HCT116 (cell line): Measurements from ENCODE around the gene GSTA4. TPM values are rescaled to one million over a fixed set of nuclear protein-coding genes. Genes with fewer than 3 reads are reported as not detected.

Source experiments
- ATAC-seq: fragments of 200-7000 bp; cut with Tn5 transposase; 2 replicates; pipeline ENCODE4 v1.9.1; 2020; ENCODE audit warnings: mild to moderate bottlenecking, moderate library complexity
- BruUV-seq: library from RNA; stranded (reverse); fragments of 400-500 nt; replicated peaks from 2 replicates; lab custom pipeline; 2021; lab: Mats Ljungman, UMichigan
- CTCF ChIA-PET: fragments of 300-600 bp; sonication (Branson Sonifier 250); formaldehyde crosslinking; loops from one replicate; lab custom pipeline; 2021; ENCODE audit warnings: antibody characterized with exemption; lab: Charles Lee
- POLR2A ChIA-PET: fragments of 300-600, 350-600 bp; sonication (Branson Sonifier 250); formaldehyde crosslinking; loops from one replicate; lab custom pipeline; 2021; ENCODE audit warnings: antibody characterized with exemption; lab: Charles Lee
- RAD21 ChIA-PET, 2 experiments: fragments of 300-600 bp; sonication (Branson Sonifier 250); formaldehyde crosslinking; loops; one replicate each; lab custom pipeline; 2023; ENCODE audit warnings: low total read pairs in 2 of 2; ENCODE audit not compliant: uncharacterized antibody in 2 of 2, unreplicated experiment in 2 of 2, low non-redundant PET in 1 of 2; lab: Charles Lee
- DNase-seq: peaks from one replicate; pipeline ENCODE4 v3.0.0-alpha.2; 2010; ENCODE audit warnings: low read depth, low spot score
- H2AFZ ChIP-seq: fragments of 200-600 bp; shearing (Covaris generic), sonication (generic); 2 replicates; pipeline ENCODE4 v1.6.1; 2017; ENCODE audit warnings: low read depth, mixed run types, mixed read lengths, antibody characterized with exemption, low read length; ENCODE audit not compliant: poor library complexity, severe bottlenecking
- H3K27ac ChIP-seq: 2 replicates; pipeline ENCODE4 v1.5.1; 2012; ENCODE audit warnings: low read depth, low read length
- H3K27me3 ChIP-seq: fragments of 200-600 bp; sonication (generic); 2 replicates; pipeline ENCODE4 v1.6.1; 2016; ENCODE audit warnings: mixed run types, low read length, mixed read lengths; ENCODE audit not compliant: insufficient read depth
- H3K36me3 ChIP-seq, 2 experiments: fragments of 200-500 bp in 1 of 2; fragments of 200-600 bp in 1 of 2; sonication (Bioruptor generic) in 1 of 2; sonication (generic) in 1 of 2; 2 replicates each; pipeline versions ENCODE4 v1.5.1 to v1.6.1; 2014 to 2016; ENCODE audit warnings: low read length in 2 of 2, inconsistent platforms in 1 of 2, mixed read lengths in 1 of 2, mixed run types in 1 of 2; ENCODE audit not compliant: insufficient read depth in 2 of 2, control insufficient read depth in 1 of 2
- H3K4me1 ChIP-seq, 2 experiments: fragments of 200-600 bp in 1 of 2; sonication (generic) in 1 of 2; 2 replicates each; pipeline versions ENCODE4 v1.5.1 to v1.6.1; 2012 to 2017; ENCODE audit warnings: low read length in 2 of 2, inconsistent platforms in 1 of 2, mild to moderate bottlenecking in 1 of 2, mixed read lengths in 1 of 2, mixed run types in 1 of 2, moderate library complexity in 1 of 2; ENCODE audit not compliant: insufficient read depth in 2 of 2, control insufficient read depth in 1 of 2
- H3K4me2 ChIP-seq: fragments of 200-600 bp; sonication (generic); 2 replicates; pipeline ENCODE4 v1.6.1; 2017; ENCODE audit warnings: mixed run types, low read length, mixed read lengths
- H3K4me3 ChIP-seq, 2 experiments: fragments of 200-600 bp in 1 of 2; sonication (generic) in 1 of 2; replicated peaks in 1 of 2; 2 replicates each; pipeline ENCODE4 v1.5.1; 2011 to 2016; ENCODE audit warnings: low read length in 2 of 2, control low read depth in 1 of 2, low read depth in 1 of 2, mild to moderate bottlenecking in 1 of 2, mixed read lengths in 1 of 2, mixed run types in 1 of 2
- H3K79me2 ChIP-seq: fragments of 200-600 bp; sonication (generic); 2 replicates; pipeline ENCODE4 v1.6.1; 2017; ENCODE audit warnings: mild to moderate bottlenecking, mixed run types, low read length, moderate library complexity, mixed read lengths; ENCODE audit not compliant: insufficient read depth
- H3K9ac ChIP-seq: fragments of 200-600 bp; sonication (generic); 2 replicates; pipeline ENCODE4 v1.6.1; 2016; ENCODE audit warnings: low read length, mixed read lengths
- H3K9me2 ChIP-seq: fragments of 200-600 bp; sonication (generic), shearing (Covaris generic); 2 replicates; pipeline ENCODE4 v1.6.1; 2017; ENCODE audit warnings: mixed run types, mild to moderate bottlenecking, moderate library complexity; ENCODE audit not compliant: insufficient read depth
- H3K9me3 ChIP-seq, 2 experiments: fragments of 200-500 bp in 1 of 2; fragments of 200-600 bp in 1 of 2; sonication (Bioruptor generic) in 1 of 2; sonication (generic) in 1 of 2; 2 replicates each; pipeline ENCODE4 v1.6.1; 2014 to 2017; ENCODE audit warnings: low read length in 2 of 2, mixed read lengths in 2 of 2, inconsistent platforms in 1 of 2, low read depth in 1 of 2, mild to moderate bottlenecking in 1 of 2, mixed run types in 1 of 2, moderate library complexity in 1 of 2; ENCODE audit not compliant: control insufficient read depth in 1 of 2, insufficient read depth in 1 of 2
- H4K20me1 ChIP-seq: fragments of 200-600 bp; sonication (generic), shearing (Covaris generic); 2 replicates; pipeline ENCODE4 v1.6.1; 2017; ENCODE audit warnings: mixed run types, mild to moderate bottlenecking, moderate library complexity; ENCODE audit not compliant: insufficient read depth
- CEBPB ChIP-seq: IDR thresholded peaks from 2 replicates; pipeline ENCODE4 v1.6.1; 2012; ENCODE audit warnings: low read depth
- EGR1 ChIP-seq: IDR thresholded peaks from 2 replicates; pipeline ENCODE4 v1.6.1; 2012; ENCODE audit warnings: low read depth
- ELF1 ChIP-seq: IDR thresholded peaks from 2 replicates; pipeline ENCODE4 v1.6.1; 2012; ENCODE audit warnings: low read depth, borderline replicate concordance
- EZH2 ChIP-seq: fragments of 200-600 bp; sonication (generic); IDR thresholded peaks from 2 replicates; pipeline ENCODE4 v1.6.1; 2017; ENCODE audit warnings: antibody characterized with exemption, mixed run types
- EZH2phosphoT487 ChIP-seq: fragments of 200-600 bp; IDR thresholded peaks from 2 replicates; pipeline ENCODE4 v1.6.1; 2018; ENCODE audit warnings: antibody characterized with exemption, borderline replicate concordance
- JUND ChIP-seq: IDR thresholded peaks from 2 replicates; pipeline ENCODE4 v1.6.1; 2012
- POLR2A ChIP-seq: IDR thresholded peaks from 2 replicates; pipeline ENCODE4 v1.7.0; 2011; ENCODE audit warnings: borderline replicate concordance; ENCODE audit not compliant: insufficient read depth, insufficient read length; ENCODE audit errors: extremely low read depth
- POLR2AphosphoS5 ChIP-seq: IDR thresholded peaks from 2 replicates; pipeline ENCODE4 v1.6.1; 2011; ENCODE audit warnings: mild to moderate bottlenecking, low read depth, low read length, moderate library complexity
- SIN3A ChIP-seq: IDR thresholded peaks from 2 replicates; pipeline ENCODE4 v1.6.1; 2012; ENCODE audit warnings: low read depth
- SP1 ChIP-seq: IDR thresholded peaks from 2 replicates; pipeline ENCODE4 v1.6.1; 2012; ENCODE audit warnings: low read depth
- SRF ChIP-seq: IDR thresholded peaks from 2 replicates; pipeline ENCODE4 v1.6.1; 2012; ENCODE audit warnings: low read depth
- ZFX ChIP-seq: fragments of 450-650 bp; IDR thresholded peaks from 2 replicates; pipeline ENCODE4 v1.6.1; 2017
- intact Hi-C: fragments of 100-400 bp; cut with micrococcal nuclease; formaldehyde crosslinking; loops from 2 replicates; pipeline ENCODE4 v1.10.0; 2022
- total RNA-seq: library from RNA; stranded (reverse); gene quantifications from one replicate; pipeline ENCODE4 v1.2.1, GENCODE V29; 2021; ENCODE audit not compliant: unreplicated experiment
- TF ChIP-seq, protein P1 (sequence below): IDR thresholded peaks from 2 replicates; pipeline ENCODE4 v1.6.1; 2011; ENCODE audit warnings: mild to moderate bottlenecking, low read length, moderate library complexity; ENCODE audit not compliant: insufficient replicate concordance; ENCODE audit errors: extremely low read depth
- TF ChIP-seq, protein P2 (sequence below): IDR thresholded peaks from 2 replicates; pipeline ENCODE4 v1.6.1; 2012; ENCODE audit warnings: low read depth

Gene GSTA4
- total RNA-seq, 1 experiment from 2014 or later = 2.2 TPM

DNA sequence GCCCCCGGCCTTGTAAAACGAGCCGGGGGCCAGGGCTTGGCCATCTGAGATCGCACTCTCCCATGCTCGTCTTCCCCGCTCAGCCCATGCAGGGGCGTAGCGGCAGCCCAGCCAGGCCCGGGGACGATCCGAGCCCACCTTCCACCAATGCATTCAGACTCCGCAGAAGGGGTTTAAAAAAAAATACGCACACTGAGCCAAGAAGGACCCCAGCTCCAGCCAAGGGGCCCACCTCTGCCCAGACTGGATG is 320 bp downstream of the GSTA4 start:
- Histone ChIP-seq H3K4me1 (peaks cover 13 to 32% of the 10 kb centered on the region in 2 experiments), H3K9me2 (no peaks in the 10 kb centered on the region), H3K79me2 (no peaks in the 10 kb centered on the region), H3K4me2 (peak overlapping the region; percentile 85), H3K4me3 (peak overlapping the region; percentile 30 to 51), H3K36me3 (no peaks in the 10 kb centered on the region), H2AFZ (peak overlapping the region; percentile 76), H3K9me3 (no peaks in the 10 kb centered on the region), H4K20me1 (no peaks in the 10 kb centered on the region), H3K27ac (peak overlapping the region; percentile 2; the same call in 1 of the 2 replicates), H3K9ac (peak overlapping the region; percentile 35), H3K27me3 (no peaks in the 10 kb centered on the region)
- intact Hi-C loops = loop anchor here (1.0 to 10.0 kb wide), 3 partner anchors 112 to 490 kb away; no protein-coding TSS in a partner anchor
- CTCF ChIA-PET = interaction anchor here (1.0 to 1.5 kb wide), 6 partner anchors 12 to 117 kb away, joined by 3 to 5 read pairs (median 3); partner anchors contain the start of gene FBXO9
- RAD21 ChIA-PET = interaction anchor here in 1 of 2 experiments (1.0 kb wide), 1 partner anchor 263 kb away, joined by 4 read pairs; no protein-coding TSS in a partner anchor
- TSS peak; percentile 51 for BruUV-seq
- TF ChIP-seq JUND (no peak), EZH2 (no peak), EGR1 (no peak), EZH2phosphoT487 (no peak), SP1 (no peak), POLR2A (no peak), CEBPB (no peak), SIN3A (no peak), POLR2AphosphoS5 (no peak), SRF (no peak), ZFX (no peak), ELF1 (no peak)
- TF ChIP-seq, protein P1, sequence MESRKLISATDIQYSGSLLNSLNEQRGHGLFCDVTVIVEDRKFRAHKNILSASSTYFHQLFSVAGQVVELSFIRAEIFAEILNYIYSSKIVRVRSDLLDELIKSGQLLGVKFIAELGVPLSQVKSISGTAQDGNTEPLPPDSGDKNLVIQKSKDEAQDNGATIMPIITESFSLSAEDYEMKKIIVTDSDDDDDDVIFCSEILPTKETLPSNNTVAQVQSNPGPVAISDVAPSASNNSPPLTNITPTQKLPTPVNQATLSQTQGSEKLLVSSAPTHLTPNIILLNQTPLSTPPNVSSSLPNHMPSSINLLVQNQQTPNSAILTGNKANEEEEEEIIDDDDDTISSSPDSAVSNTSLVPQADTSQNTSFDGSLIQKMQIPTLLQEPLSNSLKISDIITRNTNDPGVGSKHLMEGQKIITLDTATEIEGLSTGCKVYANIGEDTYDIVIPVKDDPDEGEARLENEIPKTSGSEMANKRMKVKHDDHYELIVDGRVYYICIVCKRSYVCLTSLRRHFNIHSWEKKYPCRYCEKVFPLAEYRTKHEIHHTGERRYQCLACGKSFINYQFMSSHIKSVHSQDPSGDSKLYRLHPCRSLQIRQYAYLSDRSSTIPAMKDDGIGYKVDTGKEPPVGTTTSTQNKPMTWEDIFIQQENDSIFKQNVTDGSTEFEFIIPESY = no peak
- TF ChIP-seq, protein P2, sequence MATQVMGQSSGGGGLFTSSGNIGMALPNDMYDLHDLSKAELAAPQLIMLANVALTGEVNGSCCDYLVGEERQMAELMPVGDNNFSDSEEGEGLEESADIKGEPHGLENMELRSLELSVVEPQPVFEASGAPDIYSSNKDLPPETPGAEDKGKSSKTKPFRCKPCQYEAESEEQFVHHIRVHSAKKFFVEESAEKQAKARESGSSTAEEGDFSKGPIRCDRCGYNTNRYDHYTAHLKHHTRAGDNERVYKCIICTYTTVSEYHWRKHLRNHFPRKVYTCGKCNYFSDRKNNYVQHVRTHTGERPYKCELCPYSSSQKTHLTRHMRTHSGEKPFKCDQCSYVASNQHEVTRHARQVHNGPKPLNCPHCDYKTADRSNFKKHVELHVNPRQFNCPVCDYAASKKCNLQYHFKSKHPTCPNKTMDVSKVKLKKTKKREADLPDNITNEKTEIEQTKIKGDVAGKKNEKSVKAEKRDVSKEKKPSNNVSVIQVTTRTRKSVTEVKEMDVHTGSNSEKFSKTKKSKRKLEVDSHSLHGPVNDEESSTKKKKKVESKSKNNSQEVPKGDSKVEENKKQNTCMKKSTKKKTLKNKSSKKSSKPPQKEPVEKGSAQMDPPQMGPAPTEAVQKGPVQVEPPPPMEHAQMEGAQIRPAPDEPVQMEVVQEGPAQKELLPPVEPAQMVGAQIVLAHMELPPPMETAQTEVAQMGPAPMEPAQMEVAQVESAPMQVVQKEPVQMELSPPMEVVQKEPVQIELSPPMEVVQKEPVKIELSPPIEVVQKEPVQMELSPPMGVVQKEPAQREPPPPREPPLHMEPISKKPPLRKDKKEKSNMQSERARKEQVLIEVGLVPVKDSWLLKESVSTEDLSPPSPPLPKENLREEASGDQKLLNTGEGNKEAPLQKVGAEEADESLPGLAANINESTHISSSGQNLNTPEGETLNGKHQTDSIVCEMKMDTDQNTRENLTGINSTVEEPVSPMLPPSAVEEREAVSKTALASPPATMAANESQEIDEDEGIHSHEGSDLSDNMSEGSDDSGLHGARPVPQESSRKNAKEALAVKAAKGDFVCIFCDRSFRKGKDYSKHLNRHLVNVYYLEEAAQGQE = no peak
- POLR2A ChIA-PET = interaction anchor here (1.3 to 1.6 kb wide), 2 partner anchors 9 to 47 kb away, joined by 3 to 5 read pairs; no protein-coding TSS in a partner anchor
- no peak for DNase-seq
- no peak for ATAC-seq
